ENCODE measurements around the gene FMN1.
A peak's percentile ranks its signal among the peaks of the same experiment; 100 is the strongest.

FMN1 gene

GRCh38 chr15:33104212-33104611, 90.3 kb downstream of the FMN1 start:
- in situ Hi-C loops (cut with HindIII; ENCODE audit: low sequenced_read_pairs) = no loop called here
- peak; percentile 37 for DNase-seq (ENCODE audit: low read depth)

GRCh38 chr15:33101036-33101435, 93.5 kb downstream of the FMN1 start:
- DNase-seq (ENCODE audit: low read depth) = no peak
- no peak overlapping the region for H3K4me3 ChIP-seq (ENCODE audit: low read depth, low read length)
- in situ Hi-C loops (cut with HindIII; ENCODE audit: low sequenced_read_pairs) = no loop called here
- TF ChIP-seq CTCF (IDR thresholded peaks at IDR 0.05; ENCODE audit: low read depth, low read length, missing control alignments) = no peak

More at GRCh38 chr15:33104212-33104611, 90.3 kb downstream of the FMN1 start:
- no peak overlapping the region for H3K4me3 ChIP-seq (ENCODE audit: low read depth, low read length)
- no peak for TF ChIP-seq CTCF (IDR thresholded peaks at IDR 0.05; ENCODE audit: low read depth, low read length, missing control alignments)

- in situ Hi-C loops (cut with HindIII; ENCODE audit: low sequenced_read_pairs) = no loop called here
- TF ChIP-seq CTCF (IDR thresholded peaks at IDR 0.05; ENCODE audit: low read depth, low read length, missing control alignments) = no peak
- H3K4me3 ChIP-seq (ENCODE audit: low read depth, low read length) = no peak overlapping the region
- DNase-seq (ENCODE audit: low read depth) = no peak
Measured at GRCh38 chr15:33100314-33100713, 94.2 kb downstream of the FMN1 start.

- no peak for TF ChIP-seq CTCF (IDR thresholded peaks at IDR 0.05; ENCODE audit: low read depth, low read length, missing control alignments)
- in situ Hi-C loops (cut with HindIII; ENCODE audit: low sequenced_read_pairs) = no loop called here
- H3K4me3 ChIP-seq (ENCODE audit: low read depth, low read length) = no peak overlapping the region
- no peak for DNase-seq (ENCODE audit: low read depth)
Measured at GRCh38 chr15:33099739-33100138, 94.8 kb downstream of the FMN1 start.

GRCh38 chr15:33099213-33099612, 95.3 kb downstream of the FMN1 start:
- in situ Hi-C loops (cut with HindIII; ENCODE audit: low sequenced_read_pairs) = no loop called here
- no peak overlapping the region for H3K4me3 ChIP-seq (ENCODE audit: low read depth, low read length)
- no peak for TF ChIP-seq CTCF (IDR thresholded peaks at IDR 0.05; ENCODE audit: low read depth, low read length, missing control alignments)
- DNase-seq (ENCODE audit: low read depth) = no peak

GRCh38 chr15:33098094-33099058, 96.1 kb downstream of the FMN1 start:
- DNase-seq (ENCODE audit: low read depth) = peak; percentile 15
- no peak for TF ChIP-seq CTCF (IDR thresholded peaks at IDR 0.05; ENCODE audit: low read depth, low read length, missing control alignments)
- H3K4me3 ChIP-seq (ENCODE audit: low read depth, low read length) = no peak overlapping the region
- in situ Hi-C loops (cut with HindIII; ENCODE audit: low sequenced_read_pairs) = no loop called here

Measured in astrocyte of the cerebellum (primary cell).